SK-N-SH (cell line): ENCODE data around the gene EP400. TPM values are rescaled to one million over a fixed set of nuclear protein-coding genes. Genes with fewer than 3 reads are reported as not detected.

Experiments
- CTCF ChIA-PET: fragments of 300-600, 350-600 bp; formaldehyde crosslinking; extraction: SDS; loops from one replicate; lab custom pipeline; 2021; lab: Yijun Ruan, JAX
- POLR2A ChIA-PET: fragments of 350-600 bp; sonication (Branson Sonifier 250); formaldehyde crosslinking; extraction: SDS; loops from one replicate; lab custom pipeline; 2020; ENCODE audit warnings: antibody characterized with exemption, inconsistent platforms; lab: Yijun Ruan, JAX
- DNase-seq: peaks from one replicate; pipeline ENCODE4 v3.0.0; 2012
- H2AFZ ChIP-seq: fragments of 200-600 bp; sonication (generic); 2 replicates; pipeline ENCODE4 v1.8.1; 2016; ENCODE audit warnings: antibody characterized with exemption, mild to moderate bottlenecking, low read depth
- H3F3A ChIP-seq: fragments of 200-600 bp; sonication (generic); replicated peaks from 2 replicates; pipeline ENCODE3; 2016; ENCODE audit warnings: antibody characterized with exemption, mild to moderate bottlenecking; ENCODE audit not compliant: insufficient read depth
- H3K27ac ChIP-seq, 2 experiments: fragments of 200-500 bp in 1 of 2; fragments of 200-600 bp in 1 of 2; sonication (Bioruptor generic) in 1 of 2; sonication (generic), shearing (Covaris generic) in 1 of 2; 2 replicates each; pipeline versions ENCODE4 v1.5.1 to v1.6.1; 2014 to 2016; ENCODE audit warnings: low read depth in 2 of 2, inconsistent platforms in 1 of 2, low read length in 1 of 2, mild to moderate bottlenecking in 1 of 2, mixed read lengths in 1 of 2
- H3K27me3 ChIP-seq: fragments of 200-600 bp; sonication (generic), shearing (Covaris generic); 2 replicates; pipeline ENCODE4 v1.6.1; 2016; ENCODE audit warnings: mixed run types; ENCODE audit not compliant: insufficient read depth
- H3K36me3 ChIP-seq, 2 experiments: fragments of 200-500 bp in 1 of 2; fragments of 200-600 bp in 1 of 2; sonication (Bioruptor generic) in 1 of 2; sonication (generic) in 1 of 2; replicated peaks in 1 of 2; 2 replicates each; pipeline versions ENCODE3 to v1.5.1; 2014 to 2016; ENCODE audit warnings: low read length in 1 of 2, mild to moderate bottlenecking in 1 of 2; ENCODE audit not compliant: insufficient read depth in 2 of 2, control insufficient read depth in 1 of 2
- H3K4me1 ChIP-seq, 2 experiments: fragments of 200-500 bp in 1 of 2; fragments of 200-600 bp in 1 of 2; sonication (Bioruptor generic) in 1 of 2; sonication (generic), shearing (Covaris generic) in 1 of 2; 2 replicates each; pipeline versions ENCODE4 v1.5.1 to v1.6.1; 2014 to 2016; ENCODE audit warnings: low read depth in 1 of 2, low read length in 1 of 2, mixed run types in 1 of 2; ENCODE audit not compliant: insufficient read depth in 2 of 2, control insufficient read depth in 1 of 2
- H3K4me2 ChIP-seq: fragments of 200-600 bp; sonication (generic), shearing (Covaris generic); 2 replicates; pipeline ENCODE4 v1.6.1; 2017; ENCODE audit warnings: mixed run types
- H3K4me3 ChIP-seq, 2 experiments: fragments of 200-500 bp in 1 of 2; fragments of 200-600 bp in 1 of 2; sonication (Bioruptor generic) in 1 of 2; sonication (generic), shearing (Covaris generic) in 1 of 2; 2 replicates each; pipeline versions ENCODE4 v1.5.1 to v1.8.1; 2014 to 2016; ENCODE audit warnings: low read depth in 2 of 2, inconsistent platforms in 1 of 2, low read length in 1 of 2, mild to moderate bottlenecking in 1 of 2, mixed read lengths in 1 of 2, moderate library complexity in 1 of 2
- H3K79me2 ChIP-seq: fragments of 200-600 bp; sonication (generic); 2 replicates; pipeline ENCODE4 v1.8.1; 2017; ENCODE audit warnings: mild to moderate bottlenecking; ENCODE audit not compliant: insufficient read depth
- H3K9ac ChIP-seq: fragments of 200-600 bp; sonication (generic); 2 replicates; pipeline ENCODE4 v1.6.1; 2017; ENCODE audit warnings: mixed run types
- H3K9me2 ChIP-seq: fragments of 200-600 bp; sonication (generic); 2 replicates; pipeline ENCODE4 v1.6.1; 2017; ENCODE audit warnings: mixed run types
- H3K9me3 ChIP-seq: fragments of 200-600 bp; sonication (generic); 2 replicates; pipeline ENCODE4 v1.6.1; 2017; ENCODE audit warnings: mixed run types, mild to moderate bottlenecking, moderate library complexity
- H4K20me1 ChIP-seq: fragments of 200-600 bp; sonication (generic); 2 replicates; pipeline ENCODE4 v1.6.1; 2017; ENCODE audit warnings: mild to moderate bottlenecking, mixed run types; ENCODE audit not compliant: insufficient read depth
- EP300 ChIP-seq, 2 experiments: IDR thresholded peaks; 2 replicates each; pipeline versions ENCODE4 v1.4.0 to v1.6.1; 2012; ENCODE audit warnings: borderline replicate concordance in 1 of 2, low read depth in 1 of 2, low read length in 1 of 2
- EZH2phosphoT487 ChIP-seq: fragments of 200-600 bp; sonication (generic); IDR thresholded peaks from 2 replicates; pipeline ENCODE4 v1.6.1; 2017; ENCODE audit warnings: low read depth, mixed run types, mild to moderate bottlenecking, antibody characterized with exemption, moderate library complexity, borderline replicate concordance
- GABPA ChIP-seq: IDR thresholded peaks from 2 replicates; pipeline ENCODE4 v1.4.0; 2012; ENCODE audit warnings: low read depth, mild to moderate bottlenecking
- GATA2 ChIP-seq: sonication (generic); formaldehyde crosslinking; IDR thresholded peaks from 2 replicates; pipeline ENCODE4 v1.5.0; 2020; ENCODE audit warnings: mild to moderate bottlenecking, missing genetic modification reagents
- MXI1 ChIP-seq: IDR thresholded peaks from 2 replicates; pipeline ENCODE4 v1.6.1; 2012; ENCODE audit warnings: mild to moderate bottlenecking, low read depth, low read length, improper control_type of control experiment
- NFIC ChIP-seq: IDR thresholded peaks from 2 replicates; pipeline ENCODE4 v1.4.0; 2012; ENCODE audit warnings: borderline replicate concordance
- NRF1 ChIP-seq: IDR thresholded peaks from 2 replicates; pipeline ENCODE4 v1.6.1; 2012; ENCODE audit warnings: low read depth, mild to moderate bottlenecking, low read length
- SIN3A ChIP-seq: IDR thresholded peaks from 2 replicates; pipeline ENCODE4 v1.6.1; 2012; ENCODE audit warnings: low read depth, mild to moderate bottlenecking, low read length, moderate library complexity, borderline replicate concordance
- SMC3 ChIP-seq: IDR thresholded peaks from 2 replicates; pipeline ENCODE4 v1.6.1; 2012; ENCODE audit warnings: low read depth, low read length, improper control_type of control experiment
- TAF1 ChIP-seq: IDR thresholded peaks from 2 replicates; pipeline ENCODE4 v1.6.1; 2012; ENCODE audit warnings: low read depth, mild to moderate bottlenecking, low read length, moderate library complexity, borderline replicate concordance
- YY1 ChIP-seq: IDR thresholded peaks from 2 replicates; pipeline ENCODE4 v1.4.0; 2012; ENCODE audit warnings: low read depth, mild to moderate bottlenecking
- WGBS: methylation state at CpG from one replicate; pipeline ENCODE4 v1.1.6; 2017; ENCODE audit warnings: low lambda C conversion rate; 5-methylcytosine and 5-hydroxymethylcytosine counted together
- polyA plus RNA-seq, 3 experiments: library from polyadenylated mRNA; depleted of rRNA; stranded (reverse); fragments of >200 nt; gene quantifications; 2 replicates each; pipeline ENCODE4 v1.2.3, GENCODE V29; 2012
- TF ChIP-seq, protein P1 (sequence below): fragments of 150-350 bp; IDR thresholded peaks from 2 replicates; pipeline ENCODE4 v1.6.1; 2017; ENCODE audit warnings: antibody characterized with exemption, low read length, low read depth, borderline replicate concordance
- TF ChIP-seq, protein P2 (sequence below): IDR thresholded peaks from 2 replicates; pipeline ENCODE4 v1.4.0; 2012; ENCODE audit warnings: low read depth
- TF ChIP-seq, protein P3 (sequence below): fragments of 150-350 bp; IDR thresholded peaks from 2 replicates; pipeline ENCODE4 v1.6.1; 2016; ENCODE audit warnings: mild to moderate bottlenecking, low read depth, low read length
- TF ChIP-seq, protein P4 (sequence below): fragments of 200-600 bp; sonication (generic); IDR thresholded peaks from 2 replicates; pipeline ENCODE4 v1.6.1; 2017; ENCODE audit warnings: antibody characterized with exemption, mild to moderate bottlenecking, moderate library complexity

Gene EP400
- polyA plus RNA-seq, 1 of the 3 experiments (the other 2 are of a cell fraction) = 7.0 TPM

DNA sequence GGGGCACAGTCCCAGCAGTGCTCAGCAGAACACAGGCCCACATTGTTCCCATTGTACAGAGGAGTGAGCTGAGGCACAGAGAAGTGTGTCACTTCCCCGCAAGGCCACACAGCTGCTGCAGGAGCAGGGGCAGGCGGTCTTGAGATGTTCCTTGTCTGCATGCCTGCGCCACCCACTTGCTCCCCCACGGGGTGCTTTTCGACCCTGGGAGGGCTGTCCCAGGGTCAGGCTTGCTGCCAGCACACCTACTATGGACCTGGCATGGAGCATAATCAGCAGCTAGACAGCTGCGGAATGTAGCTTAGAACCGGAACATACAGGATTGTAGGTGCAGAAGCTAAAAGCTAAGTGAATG lies 7.8 kb upstream of the EP400 start:
- TF ChIP-seq EP300 (IDR thresholded peaks at IDR 0.05; ENCODE audit: borderline replicate concordance in 1 of 2, low read depth in 1 of 2, low read length in 1 of 2) = no peak
- TF ChIP-seq, protein P1, sequence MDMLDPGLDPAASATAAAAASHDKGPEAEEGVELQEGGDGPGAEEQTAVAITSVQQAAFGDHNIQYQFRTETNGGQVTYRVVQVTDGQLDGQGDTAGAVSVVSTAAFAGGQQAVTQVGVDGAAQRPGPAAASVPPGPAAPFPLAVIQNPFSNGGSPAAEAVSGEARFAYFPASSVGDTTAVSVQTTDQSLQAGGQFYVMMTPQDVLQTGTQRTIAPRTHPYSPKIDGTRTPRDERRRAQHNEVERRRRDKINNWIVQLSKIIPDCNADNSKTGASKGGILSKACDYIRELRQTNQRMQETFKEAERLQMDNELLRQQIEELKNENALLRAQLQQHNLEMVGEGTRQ = no peak
- TF ChIP-seq GATA2 (CRISPR knock-in tag) = no peak
- Histone ChIP-seq H3K9me2 (no peaks in the 10 kb centered on the region), H3K4me2 (no peak overlapping the region), H3K27me3 (no peaks in the 10 kb centered on the region), H3K27ac (no peak overlapping the region), H3K9me3 (no peaks in the 10 kb centered on the region), H3K4me3 (no peak overlapping the region), H3K4me1 (no peaks in the 10 kb centered on the region), H3K79me2 (no peaks in the 10 kb centered on the region), H3K36me3 (peaks cover 3 to 24% of the 10 kb centered on the region in 2 experiments), H3F3A (no peaks in the 10 kb centered on the region), H3K9ac (no peak overlapping the region), H2AFZ (no peak overlapping the region), H4K20me1 (no peaks in the 10 kb centered on the region)
- WGBS = 93% methylated on average over 7 of the region's 7 CpGs
- no peak for DNase-seq
- ChIA-PET CTCF (interaction anchor here (0.6 kb wide), 1 partner anchor 55 kb away, joined by 3 read pairs; no protein-coding TSS in a partner anchor), POLR2A (no interaction called here)

DNA sequence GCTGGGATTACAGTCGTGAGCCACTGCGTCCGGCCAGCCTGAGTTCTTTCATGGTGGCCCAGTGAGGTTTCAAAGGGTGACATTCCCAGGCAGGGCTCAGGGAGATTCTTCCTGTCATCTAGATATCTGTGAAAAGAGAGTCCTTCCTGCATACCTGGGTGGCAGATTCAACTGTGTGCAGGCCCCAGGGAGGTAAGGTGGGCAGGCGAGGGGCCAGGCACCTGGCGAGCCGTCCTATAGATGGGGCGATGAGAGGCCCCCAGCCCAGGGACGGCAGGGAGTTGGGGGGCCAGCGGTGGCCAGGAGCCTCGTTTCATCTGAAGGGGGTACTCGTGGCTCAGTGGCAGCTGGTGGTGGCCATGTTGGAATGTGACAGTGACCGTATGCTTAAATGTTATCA lies 7.1 kb upstream of the EP400 start:
- WGBS = 91% methylated on average over 9 of the region's 12 CpGs
- POLR2A ChIA-PET = no interaction called here
- Histone ChIP-seq H3K27ac (no peak overlapping the region), H2AFZ (no peak overlapping the region), H3K4me1 (no peaks in the 10 kb centered on the region)
- no peak for TF ChIP-seq EZH2phosphoT487
- no peak for TF ChIP-seq TAF1
- TF ChIP-seq NRF1 = no peak
- TF ChIP-seq, protein P2, sequence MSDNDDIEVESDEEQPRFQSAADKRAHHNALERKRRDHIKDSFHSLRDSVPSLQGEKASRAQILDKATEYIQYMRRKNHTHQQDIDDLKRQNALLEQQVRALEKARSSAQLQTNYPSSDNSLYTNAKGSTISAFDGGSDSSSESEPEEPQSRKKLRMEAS = no peak
- TF ChIP-seq MXI1 = no peak
- TF ChIP-seq YY1 = no peak
- TF ChIP-seq SIN3A = no peak
- TF ChIP-seq, all 33 proteins: peak for 0
- Histone ChIP-seq H3K27me3 (no peaks in the 10 kb centered on the region), H3K9me2 (no peaks in the 10 kb centered on the region), H3K9ac (no peak overlapping the region), H3K79me2 (no peaks in the 10 kb centered on the region), H4K20me1 (no peaks in the 10 kb centered on the region), H3K4me3 (no peak overlapping the region), H3K36me3 (peaks cover 3 to 24% of the 10 kb centered on the region in 2 experiments), H3K9me3 (no peaks in the 10 kb centered on the region), H3F3A (peaks cover 4% of the 10 kb centered on the region), H3K4me2 (no peak overlapping the region)
- no peak for DNase-seq
- CTCF ChIA-PET = no interaction called here

DNA sequence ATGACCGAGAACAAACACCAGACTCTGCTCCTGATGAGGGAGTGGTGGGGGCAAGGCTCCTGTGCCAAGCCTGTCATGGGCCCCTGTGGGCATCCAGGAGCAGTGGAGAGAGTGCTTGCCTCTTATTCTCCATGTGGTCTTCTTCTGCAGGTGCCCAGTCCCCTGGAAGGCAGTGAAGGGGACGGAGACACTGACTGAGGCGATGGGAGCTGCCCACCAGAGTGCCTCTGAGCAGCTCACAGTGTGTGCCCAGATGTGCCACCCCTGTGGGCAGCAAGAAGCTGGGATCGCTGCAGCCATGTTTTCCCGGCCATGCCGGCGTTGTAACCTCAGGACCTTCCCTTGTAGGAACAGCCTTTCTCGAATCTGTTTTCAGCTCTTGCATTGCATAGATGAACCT lies 6.4 kb upstream of the EP400 start:
- Histone ChIP-seq H4K20me1 (no peaks in the 10 kb centered on the region), H3K36me3 (peaks cover 0 to 24% of the 10 kb centered on the region in 2 experiments), H3K9me3 (no peaks in the 10 kb centered on the region), H3K4me1 (no peaks in the 10 kb centered on the region), H2AFZ (no peak overlapping the region), H3K79me2 (no peaks in the 10 kb centered on the region), H3K9ac (no peak overlapping the region), H3K27ac (no peak overlapping the region), H3K4me2 (no peak overlapping the region), H3K27me3 (no peaks in the 10 kb centered on the region), H3F3A (peaks cover 10% of the 10 kb centered on the region), H3K9me2 (no peaks in the 10 kb centered on the region), H3K4me3 (no peak overlapping the region)
- DNase-seq = no peak
- POLR2A ChIA-PET = no interaction called here
- WGBS = over 99% methylated on average over 8 of the region's 8 CpGs
- CTCF ChIA-PET = interaction anchor here (0.6 to 1.0 kb wide), 2 partner anchors 113 to 187 kb away, joined by 3 read pairs; no protein-coding TSS in a partner anchor
- TF ChIP-seq GABPA = no peak
- TF ChIP-seq, protein P3, sequence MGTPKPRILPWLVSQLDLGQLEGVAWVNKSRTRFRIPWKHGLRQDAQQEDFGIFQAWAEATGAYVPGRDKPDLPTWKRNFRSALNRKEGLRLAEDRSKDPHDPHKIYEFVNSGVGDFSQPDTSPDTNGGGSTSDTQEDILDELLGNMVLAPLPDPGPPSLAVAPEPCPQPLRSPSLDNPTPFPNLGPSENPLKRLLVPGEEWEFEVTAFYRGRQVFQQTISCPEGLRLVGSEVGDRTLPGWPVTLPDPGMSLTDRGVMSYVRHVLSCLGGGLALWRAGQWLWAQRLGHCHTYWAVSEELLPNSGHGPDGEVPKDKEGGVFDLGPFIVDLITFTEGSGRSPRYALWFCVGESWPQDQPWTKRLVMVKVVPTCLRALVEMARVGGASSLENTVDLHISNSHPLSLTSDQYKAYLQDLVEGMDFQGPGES = no peak
- TF ChIP-seq, protein P4, sequence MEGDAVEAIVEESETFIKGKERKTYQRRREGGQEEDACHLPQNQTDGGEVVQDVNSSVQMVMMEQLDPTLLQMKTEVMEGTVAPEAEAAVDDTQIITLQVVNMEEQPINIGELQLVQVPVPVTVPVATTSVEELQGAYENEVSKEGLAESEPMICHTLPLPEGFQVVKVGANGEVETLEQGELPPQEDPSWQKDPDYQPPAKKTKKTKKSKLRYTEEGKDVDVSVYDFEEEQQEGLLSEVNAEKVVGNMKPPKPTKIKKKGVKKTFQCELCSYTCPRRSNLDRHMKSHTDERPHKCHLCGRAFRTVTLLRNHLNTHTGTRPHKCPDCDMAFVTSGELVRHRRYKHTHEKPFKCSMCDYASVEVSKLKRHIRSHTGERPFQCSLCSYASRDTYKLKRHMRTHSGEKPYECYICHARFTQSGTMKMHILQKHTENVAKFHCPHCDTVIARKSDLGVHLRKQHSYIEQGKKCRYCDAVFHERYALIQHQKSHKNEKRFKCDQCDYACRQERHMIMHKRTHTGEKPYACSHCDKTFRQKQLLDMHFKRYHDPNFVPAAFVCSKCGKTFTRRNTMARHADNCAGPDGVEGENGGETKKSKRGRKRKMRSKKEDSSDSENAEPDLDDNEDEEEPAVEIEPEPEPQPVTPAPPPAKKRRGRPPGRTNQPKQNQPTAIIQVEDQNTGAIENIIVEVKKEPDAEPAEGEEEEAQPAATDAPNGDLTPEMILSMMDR = no peak
- no peak for TF ChIP-seq NFIC
- TF ChIP-seq, protein P2 = no peak
- no peak for TF ChIP-seq SMC3
